Gastroesophageal sphincter (tissue), 4 donors: ENCODE results near the gene MAP1S. TPM values are rescaled to one million over a fixed set of nuclear protein-coding genes. Genes with fewer than 3 reads are reported as not detected.
A peak's percentile ranks its signal among the peaks of the same experiment; 100 is the strongest.

Experiments used
- ATAC-seq: fragments of 150-250 bp; one replicate; pipeline ENCODE4 v1.9.1; 2016; ENCODE audit warnings: mild to moderate bottlenecking, moderate library complexity
- H3K27ac ChIP-seq, 4 donors: fragments of 200-600 bp; sonication (generic) in 3 of 4; 1 replicate in 3 of 4; 2 replicates in 1 of 4; pipeline ENCODE4 v1.5.1; 2016 to 2019
- H3K27me3 ChIP-seq: fragments of 200-600 bp; sonication (generic); one replicate; pipeline ENCODE4 v1.5.1; 2019
- H3K36me3 ChIP-seq, 2 donors: fragments of 200-600 bp; sonication (generic); one replicate each; pipeline ENCODE4 v1.5.1; 2019; ENCODE audit warnings: control low read depth in 1 of 2
- H3K4me1 ChIP-seq, 3 donors: fragments of 200-600 bp; sonication (generic); 1 replicate in 2 of 3; 2 replicates in 1 of 3; pipeline ENCODE4 v1.5.1; 2016 to 2019; ENCODE audit warnings: control low read depth in 2 of 3
- H3K4me3 ChIP-seq, 2 donors: fragments of 200-600 bp; sonication (generic); one replicate each; pipeline ENCODE4 v1.5.1; 2019; ENCODE audit warnings: mild to moderate bottlenecking in 1 of 2, moderate library complexity in 1 of 2
- H3K9me3 ChIP-seq, 3 donors: fragments of 200-600 bp; sonication (generic); one replicate each; pipeline ENCODE4 v1.5.1; 2017 to 2019; ENCODE audit warnings: control low read depth in 2 of 3
- EP300 ChIP-seq: sonication (generic); formaldehyde crosslinking; IDR thresholded peaks from one replicate; pipeline ENCODE4 v1.6.1; 2017; ENCODE audit warnings: antibody characterized with exemption, mild to moderate bottlenecking
- POLR2A ChIP-seq, 2 donors: fragments of 450-650 bp; IDR thresholded peaks; one replicate each; pipeline ENCODE4 v1.6.1; 2017; ENCODE audit warnings: antibody characterized with exemption in 2 of 2, mild to moderate bottlenecking in 2 of 2, moderate library complexity in 1 of 2
- POLR2AphosphoS5 ChIP-seq: sonication (generic); formaldehyde crosslinking; IDR thresholded peaks from one replicate; pipeline ENCODE4 v1.6.1; 2017; ENCODE audit warnings: antibody characterized with exemption
- WGBS, 2 donors: methylation state at CpG; one replicate each; pipeline ENCODE4 v1.1.5; 2018; ENCODE audit warnings: low coverage in 1 of 2; 5-methylcytosine and 5-hydroxymethylcytosine counted together
- total RNA-seq, 4 donors: library from RNA; depleted of rRNA; stranded (reverse); fragments of >200 nt; gene quantifications; one replicate each; pipeline ENCODE4 v1.1.0, GENCODE V29; 2016
- TF ChIP-seq, protein P1 (sequence below), 4 experiments: fragments of 200-600 bp in 2 of 4; fragments of 450-650 bp in 2 of 4; sonication (generic) in 1 of 4; IDR thresholded peaks; one replicate each; pipeline ENCODE4 v1.5.1; 2017 to 2019; ENCODE audit warnings: antibody characterized with exemption in 4 of 4, mild to moderate bottlenecking in 2 of 4, moderate library complexity in 2 of 4

The MAP1S gene
- total RNA-seq, 4 donors from 2014 or later = 18.8 to 47.3 (median 23.9) TPM

- TF ChIP-seq, protein P1, sequence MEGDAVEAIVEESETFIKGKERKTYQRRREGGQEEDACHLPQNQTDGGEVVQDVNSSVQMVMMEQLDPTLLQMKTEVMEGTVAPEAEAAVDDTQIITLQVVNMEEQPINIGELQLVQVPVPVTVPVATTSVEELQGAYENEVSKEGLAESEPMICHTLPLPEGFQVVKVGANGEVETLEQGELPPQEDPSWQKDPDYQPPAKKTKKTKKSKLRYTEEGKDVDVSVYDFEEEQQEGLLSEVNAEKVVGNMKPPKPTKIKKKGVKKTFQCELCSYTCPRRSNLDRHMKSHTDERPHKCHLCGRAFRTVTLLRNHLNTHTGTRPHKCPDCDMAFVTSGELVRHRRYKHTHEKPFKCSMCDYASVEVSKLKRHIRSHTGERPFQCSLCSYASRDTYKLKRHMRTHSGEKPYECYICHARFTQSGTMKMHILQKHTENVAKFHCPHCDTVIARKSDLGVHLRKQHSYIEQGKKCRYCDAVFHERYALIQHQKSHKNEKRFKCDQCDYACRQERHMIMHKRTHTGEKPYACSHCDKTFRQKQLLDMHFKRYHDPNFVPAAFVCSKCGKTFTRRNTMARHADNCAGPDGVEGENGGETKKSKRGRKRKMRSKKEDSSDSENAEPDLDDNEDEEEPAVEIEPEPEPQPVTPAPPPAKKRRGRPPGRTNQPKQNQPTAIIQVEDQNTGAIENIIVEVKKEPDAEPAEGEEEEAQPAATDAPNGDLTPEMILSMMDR (IDR thresholded peaks at IDR 0.05) = peak in 3 of 4 experiments; percentile 73 to 87 (median 79)
- TF ChIP-seq POLR2AphosphoS5 (no peak), POLR2A (IDR thresholded peaks at IDR 0.05) (no peak)
- WGBS, 2 donors = 0% methylated on average over 2 to 11 of the region's 29 CpGs
- peak; percentile 77 for ATAC-seq
- Histone ChIP-seq H3K9me3 (no peaks in the 10 kb centered on the region), H3K27me3 (peaks cover 22% of the 10 kb centered on the region), H3K36me3 (no peaks in the 10 kb centered on the region), H3K4me3 (peak overlapping the region in 1 of 2 donors; percentile 15), H3K4me1 (peaks cover 0 to 10% (median 6%) of the 10 kb centered on the region in 3 donors), H3K27ac (no peak overlapping the region)
Measured at GRCh38 chr19:17766543-17767131, 47.4 kb downstream of the MAP1S start.

DNA sequence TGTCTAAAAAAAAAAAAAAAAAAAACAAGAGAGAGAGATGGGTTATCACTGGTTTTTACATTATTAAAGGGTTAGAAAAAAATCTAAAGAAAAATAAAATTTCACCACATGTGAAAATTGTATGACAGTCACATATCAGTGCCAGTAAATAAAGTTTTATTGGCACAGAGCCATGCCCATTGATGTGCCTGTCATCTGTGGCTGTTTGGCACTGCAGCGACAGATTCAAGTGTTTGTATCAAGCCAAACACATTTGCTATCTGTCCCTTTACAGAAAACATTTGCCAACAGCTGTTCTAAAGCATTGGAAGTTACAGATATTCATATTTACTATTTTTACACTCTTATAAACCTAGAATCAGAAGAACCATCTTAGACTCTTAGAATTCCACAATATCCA, 48.3 kb downstream of the MAP1S start:
- Histone ChIP-seq H3K9me3 (no peaks in the 10 kb centered on the region), H3K4me1 (peaks cover 0 to 10% (median 6%) of the 10 kb centered on the region in 3 donors), H3K36me3 (no peaks in the 10 kb centered on the region), H3K27me3 (peaks cover 21% of the 10 kb centered on the region), H3K27ac (no peak overlapping the region), H3K4me3 (no peak overlapping the region)
- TF ChIP-seq, protein P1 (IDR thresholded peaks at IDR 0.05) = no peak
- no peak for TF ChIP-seq POLR2A (IDR thresholded peaks at IDR 0.05)
- 33 to 41% methylated on average over 1 of the region's 1 CpG for WGBS, 2 donors
- ATAC-seq = no peak

DNA sequence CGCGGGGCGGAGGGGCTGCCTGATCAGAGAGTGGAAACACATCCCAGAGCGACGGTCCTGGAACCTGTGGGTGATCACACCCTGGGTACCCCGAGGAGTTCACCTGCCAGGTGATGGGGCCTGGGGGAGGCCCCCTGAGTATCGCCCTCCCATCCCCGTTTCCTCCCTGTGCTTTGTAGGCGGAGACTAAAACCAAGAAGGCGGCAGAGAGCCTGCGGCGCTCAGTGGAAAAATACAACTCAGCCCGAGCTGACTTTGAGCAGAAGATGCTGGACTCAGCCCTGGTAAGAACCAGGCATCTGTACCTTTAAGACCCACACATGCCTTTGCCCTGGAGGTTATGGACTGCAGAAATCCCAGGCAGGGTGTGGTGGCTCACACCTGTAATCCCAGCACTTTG, 51.3 kb downstream of the MAP1S start:
- no peak overlapping the region for H3K27ac ChIP-seq
- WGBS, 2 donors = 71 to 90% methylated on average over 7 to 8 of the region's 13 CpGs
- no peak for ATAC-seq
- no peaks in the 10 kb centered on the region for H3K36me3 ChIP-seq
- TF ChIP-seq, protein P1 (IDR thresholded peaks at IDR 0.05) = no peak
- TF ChIP-seq POLR2AphosphoS5 (no peak), POLR2A (IDR thresholded peaks at IDR 0.05) (no peak), EP300 (no peak)
- peaks cover 0 to 10% (median 6%) of the 10 kb centered on the region in 3 donors for H3K4me1 ChIP-seq
- H3K27me3 ChIP-seq = peaks cover 10% of the 10 kb centered on the region
- H3K9me3 ChIP-seq = no peaks in the 10 kb centered on the region
- H3K4me3 ChIP-seq = no peak overlapping the region

GRCh38 chr19:17772172-17772571, 52.9 kb downstream of the MAP1S start:
- 83% methylated on average over 1 of the region's 4 CpGs; no CpG with 5 or more reads in 1 of the 2 donors for WGBS, 2 donors
- H3K27ac ChIP-seq = no peak overlapping the region
- peaks cover 25% of the 10 kb centered on the region for H3K27me3 ChIP-seq
- H3K4me3 ChIP-seq = no peak overlapping the region
- H3K36me3 ChIP-seq = no peaks in the 10 kb centered on the region
- no peaks in the 10 kb centered on the region for H3K4me1 ChIP-seq
- no peak for ATAC-seq
- H3K9me3 ChIP-seq = no peaks in the 10 kb centered on the region
- TF ChIP-seq, protein P1 (IDR thresholded peaks at IDR 0.05) = no peak
- TF ChIP-seq POLR2AphosphoS5 (no peak), EP300 (no peak), POLR2A (IDR thresholded peaks at IDR 0.05) (no peak)

DNA sequence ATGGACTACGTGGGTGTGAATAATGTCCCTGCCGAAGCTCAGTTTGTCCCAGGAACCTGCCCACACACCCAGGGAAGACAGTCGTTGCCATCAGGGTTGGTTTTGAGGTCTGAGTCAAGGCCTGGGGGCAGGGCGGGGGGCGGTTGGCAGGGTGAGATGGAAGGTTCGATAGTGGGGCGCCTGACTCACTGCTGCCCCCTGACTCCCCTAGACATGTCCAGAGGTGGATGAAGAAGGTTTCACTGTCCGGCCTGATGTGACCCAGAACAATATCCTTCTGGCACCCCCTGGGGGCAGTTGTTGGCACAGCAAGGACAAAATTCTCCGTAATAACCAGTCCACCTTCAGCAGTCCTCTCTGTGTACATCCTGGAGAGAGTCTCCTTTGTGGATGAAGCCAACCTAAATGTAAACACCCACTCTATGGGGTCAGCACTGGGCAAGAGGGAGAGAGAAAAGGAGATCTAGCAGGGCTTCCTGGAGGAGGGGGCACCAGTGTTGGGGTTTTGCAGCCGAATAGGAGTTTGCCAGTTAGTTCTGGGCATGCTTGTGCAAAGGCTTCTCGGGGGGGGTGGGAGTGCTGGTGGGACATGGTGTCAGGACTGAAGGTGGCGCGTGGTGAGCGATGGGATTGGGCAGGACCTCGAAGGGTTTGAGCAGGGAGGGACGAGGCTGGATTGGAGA, 56.1 kb downstream of the MAP1S start:
- WGBS, 2 donors = 52 to 73% methylated on average over 3 of the region's 16 CpGs
- no peak for TF ChIP-seq POLR2AphosphoS5
- TF ChIP-seq, protein P1 (IDR thresholded peaks at IDR 0.05) = peak in 3 of 4 experiments; percentile 16 to 32 (median 22)
- H3K27me3 ChIP-seq = peaks cover 57% of the 10 kb centered on the region
- H3K4me3 ChIP-seq = no peak overlapping the region
- no peaks in the 10 kb centered on the region for H3K36me3 ChIP-seq
- peaks cover 0 to 16% (median 0%) of the 10 kb centered on the region in 3 donors for H3K4me1 ChIP-seq
- no peaks in the 10 kb centered on the region for H3K9me3 ChIP-seq
- H3K27ac ChIP-seq = no peak overlapping the region
- no peak for ATAC-seq
